ENCODE results near the gene NR5A2.

The NR5A2 gene

GRCh38 chr1:200124309-200124708 is 96.8 kb downstream of the NR5A2 start:
- no peak for DNase-seq (ENCODE audit: low spot score)

- no peak for DNase-seq (ENCODE audit: low spot score)
Measured at GRCh38 chr1:200128081-200128480, 100.6 kb downstream of the NR5A2 start.

DNA sequence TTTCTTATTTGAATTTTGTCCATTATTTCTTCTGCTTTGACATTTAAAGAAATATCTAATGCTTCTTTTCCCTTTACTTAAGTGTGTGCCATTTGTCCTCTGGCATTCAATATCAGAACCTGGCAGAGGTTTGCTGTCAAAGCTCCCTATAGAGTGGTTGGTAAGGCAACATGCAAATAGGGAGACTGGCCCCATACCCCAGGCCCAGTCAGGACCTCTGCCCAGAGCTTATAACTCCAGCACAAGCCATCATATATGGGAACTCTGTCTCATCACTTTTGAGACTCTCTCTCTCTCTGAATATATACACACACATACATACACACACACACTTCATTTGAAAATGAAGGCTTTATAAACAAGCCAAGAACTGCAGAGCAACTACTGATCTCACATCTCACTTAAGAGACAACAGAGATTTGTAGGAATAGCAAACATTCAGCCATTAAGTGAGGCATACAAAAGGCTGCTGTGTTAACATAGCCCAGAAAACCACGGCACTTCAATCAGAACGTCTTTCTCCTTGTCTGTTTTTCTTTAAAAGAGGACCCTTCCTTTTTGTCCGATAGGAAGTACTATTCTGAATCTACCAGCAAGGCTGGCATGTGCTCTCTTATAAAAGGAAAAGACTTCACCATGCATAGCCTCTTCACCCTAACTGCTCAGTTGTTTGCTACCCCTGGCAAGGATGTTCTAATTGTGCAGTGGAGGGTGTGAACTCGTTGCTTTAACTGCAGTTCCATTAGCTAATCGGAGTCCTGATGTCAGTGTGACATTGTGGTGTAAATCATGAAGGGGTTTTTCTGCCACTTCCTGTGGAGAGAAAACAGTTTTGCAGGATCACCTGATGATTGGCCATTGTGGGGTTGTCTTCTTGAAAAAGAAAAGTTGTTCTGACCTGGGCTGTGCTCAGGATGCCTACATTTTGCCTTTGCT is 101.7 kb downstream of the NR5A2 start:
- no peak for DNase-seq (ENCODE audit: low spot score)

DNA sequence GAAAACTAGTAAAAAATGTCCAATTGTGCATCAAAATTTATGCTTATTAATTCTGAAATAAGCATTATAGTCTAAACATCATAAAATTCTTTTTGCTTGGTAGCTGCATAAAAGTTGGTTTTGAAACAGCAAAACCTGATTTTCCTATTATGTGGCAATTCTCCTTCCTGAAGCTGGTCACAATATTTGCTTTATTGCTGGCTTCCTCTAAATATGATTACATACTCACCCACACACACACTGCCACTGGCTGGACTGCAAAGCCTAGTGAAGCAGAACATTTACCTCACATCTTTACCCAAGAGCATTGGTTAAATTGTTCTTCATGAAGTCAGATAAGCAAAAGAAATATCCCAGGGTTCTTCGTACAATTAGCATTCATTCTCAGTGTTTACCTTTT is 103.0 kb downstream of the NR5A2 start:
- no peak for DNase-seq (ENCODE audit: low spot score)

- DNase-seq (ENCODE audit: low spot score), result no peak
Measured at GRCh38 chr1:200131551-200132125, 104.1 kb downstream of the NR5A2 start.

GRCh38 chr1:200133123-200133522 is 105.6 kb downstream of the NR5A2 start:
- no peak for DNase-seq (ENCODE audit: low spot score)

- DNase-seq (ENCODE audit: low spot score), result no peak
Measured at GRCh38 chr1:200134116-200134515, 106.6 kb downstream of the NR5A2 start.

DNA sequence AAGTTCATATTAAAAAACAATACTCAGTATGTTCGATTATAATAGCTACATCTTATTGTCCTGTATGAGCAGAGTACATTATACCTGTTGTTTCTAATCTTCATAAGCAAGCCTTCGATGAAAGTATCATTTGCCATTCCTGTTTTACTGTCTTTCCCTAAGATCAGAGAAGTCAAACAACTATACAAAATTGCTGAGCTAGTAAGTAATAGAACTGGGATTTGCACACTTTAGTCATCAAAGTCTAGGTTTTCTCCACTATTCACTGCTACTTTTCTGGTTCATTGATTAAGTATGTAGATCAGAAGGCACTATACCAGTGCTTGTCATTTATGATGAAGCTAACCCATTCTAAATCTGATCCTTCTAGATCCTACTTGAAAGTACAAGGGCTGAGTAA is 108.9 kb downstream of the NR5A2 start:
- no peak for DNase-seq (ENCODE audit: low spot score)

- DNase-seq (ENCODE audit: low spot score), result peak; percentile 46
Measured at GRCh38 chr1:200139661-200140250, 112.2 kb downstream of the NR5A2 start.

DNA sequence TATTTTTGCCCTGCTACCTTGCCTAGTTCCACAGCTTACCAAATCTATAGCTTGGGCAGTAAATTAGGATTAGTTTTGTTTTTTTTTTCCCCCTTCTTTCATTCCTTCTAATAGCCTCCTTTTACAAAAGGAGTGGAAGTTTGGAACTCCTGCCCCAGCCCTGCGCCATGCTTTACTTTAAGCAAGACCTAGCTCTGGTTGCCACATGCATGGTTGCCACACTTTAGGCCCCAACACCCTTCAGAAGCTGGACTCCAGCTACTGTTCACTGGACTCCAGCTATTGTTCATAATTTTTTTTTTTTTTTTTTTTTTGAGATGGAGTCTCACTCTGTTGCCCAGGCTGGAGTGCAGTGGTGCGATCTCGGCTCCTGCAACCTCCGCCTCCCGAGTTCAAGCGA is 115.8 kb downstream of the NR5A2 start:
- no peak for DNase-seq (ENCODE audit: low spot score)

GRCh38 chr1:200146100-200146499 is 118.6 kb downstream of the NR5A2 start:
- DNase-seq (ENCODE audit: low spot score), result no peak

- DNase-seq (ENCODE audit: low spot score), result no peak
Measured at GRCh38 chr1:200147094-200147493, 119.6 kb downstream of the NR5A2 start.

DNA sequence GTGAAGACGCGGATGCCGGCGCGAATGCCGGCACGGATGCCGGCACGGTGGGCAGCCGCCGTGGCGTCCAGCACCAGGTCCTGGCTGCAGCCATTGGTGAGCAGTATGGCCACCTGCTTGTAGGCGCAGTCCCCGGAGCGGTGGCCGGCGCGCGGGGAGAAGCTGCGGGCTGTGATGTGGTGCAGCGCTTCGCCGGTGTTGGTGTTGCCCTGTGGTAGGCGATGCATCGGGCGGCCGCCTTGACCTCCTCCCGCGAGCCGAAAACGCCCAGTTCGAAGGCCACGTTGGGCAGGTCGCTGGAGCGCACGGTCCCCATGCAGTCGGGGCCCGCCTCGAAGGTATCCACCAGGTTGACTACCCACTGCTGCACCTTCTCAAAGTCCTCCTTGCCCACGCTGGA is 120.2 kb downstream of the NR5A2 start:
- no peak for DNase-seq (ENCODE audit: low spot score)

DNA sequence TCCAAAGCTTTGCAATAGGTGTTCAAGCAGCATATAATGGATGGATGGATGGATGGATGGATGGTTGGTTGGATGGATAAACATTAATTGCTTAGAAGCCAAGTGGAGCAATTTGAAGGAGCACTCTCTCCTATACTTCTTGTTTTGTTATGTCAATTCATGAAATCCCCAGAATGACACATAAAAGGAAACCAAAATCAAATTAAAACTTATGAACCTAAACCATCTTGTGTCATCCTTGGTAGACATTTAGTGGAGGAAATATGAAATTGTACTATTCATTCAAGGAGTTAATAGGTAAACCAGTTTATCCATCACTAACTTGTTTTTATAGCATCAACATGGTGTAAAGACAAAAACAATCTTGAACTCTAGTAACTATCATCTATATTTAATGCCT is 122.5 kb downstream of the NR5A2 start:
- no peak for DNase-seq (ENCODE audit: low spot score)

DNA sequence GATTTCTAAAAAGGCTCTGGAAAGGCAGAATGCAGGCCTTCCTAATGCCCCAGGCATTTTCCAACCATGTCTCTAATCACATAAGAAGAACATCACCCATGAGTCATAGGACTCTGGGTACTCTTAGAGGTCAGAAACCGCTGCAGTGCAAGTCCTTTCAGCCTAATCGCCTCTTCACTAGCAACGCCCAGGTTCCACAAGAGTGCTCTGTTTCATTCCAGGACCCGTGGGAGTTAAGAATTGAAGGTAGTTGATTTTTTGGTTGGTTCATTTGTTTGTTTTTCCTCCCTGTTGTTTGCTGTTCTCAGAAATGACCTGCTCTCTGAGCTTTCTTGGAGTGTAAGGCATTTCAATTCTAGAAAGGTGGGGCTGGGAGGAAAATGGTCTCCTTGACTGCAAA is 123.2 kb downstream of the NR5A2 start:
- DNase-seq (ENCODE audit: low spot score), result no peak

GRCh38 chr1:200152336-200152735 is 124.8 kb downstream of the NR5A2 start:
- DNase-seq (ENCODE audit: low spot score), result no peak

GRCh38 chr1:200153277-200154055 is 126.0 kb downstream of the NR5A2 start:
- no peak for DNase-seq (ENCODE audit: low spot score)

- DNase-seq (ENCODE audit: low spot score), result no peak
Measured at GRCh38 chr1:200154069-200154767, 126.7 kb downstream of the NR5A2 start.

GRCh38 chr1:200157715-200158114 is 130.2 kb downstream of the NR5A2 start:
- no peak for DNase-seq (ENCODE audit: low spot score)

DNA sequence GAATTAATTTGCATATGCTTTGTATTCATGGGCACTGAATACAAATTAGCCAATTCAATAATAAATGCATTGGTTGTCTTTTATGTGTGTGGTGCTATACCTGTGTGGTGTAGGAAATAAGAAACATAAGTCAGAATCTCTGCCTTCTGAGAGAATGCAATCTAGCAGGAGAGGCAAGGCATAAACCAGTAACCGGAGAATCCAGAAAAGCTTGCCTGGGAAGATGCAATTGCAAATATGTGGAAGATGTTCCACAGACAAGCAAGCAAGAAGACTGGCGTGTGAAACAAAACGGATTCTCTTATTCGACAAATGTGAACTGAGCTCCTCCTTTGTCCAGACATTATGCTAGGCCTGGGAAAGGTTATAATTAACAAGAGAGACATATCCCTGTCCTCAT is 134.3 kb downstream of the NR5A2 start:
- DNase-seq (ENCODE audit: low spot score), result no peak

- no peak for DNase-seq (ENCODE audit: low spot score)
Measured at GRCh38 chr1:200162258-200162657, 134.7 kb downstream of the NR5A2 start.

GRCh38 chr1:200162877-200163276 is 135.4 kb downstream of the NR5A2 start:
- DNase-seq (ENCODE audit: low spot score), result no peak

Data from pons (tissue), 1 donor.